Right renal cortex interstitium (tissue), 3 donors: ENCODE data around the gene PIN1. TPM values are rescaled to one million over a fixed set of nuclear protein-coding genes. Genes with fewer than 3 reads are reported as not detected.
"Not testable (repeated sequence)": the region's sequence is repeated elsewhere in the genome, so short reads cannot be mapped to it uniquely, and the experiment has no call there.

ENCODE experiments used
- DNase-seq, 3 donors: peaks; one replicate each; pipeline ENCODE4 v3.0.0-alpha.2; 2013; ENCODE audit warnings: low read depth in 3 of 3, low spot score in 2 of 3
- polyA plus RNA-seq, 3 donors: library from polyadenylated mRNA; unstranded; fragments of 120-200 nt; gene quantifications; one replicate each; pipeline ENCODE4 v1.2.1, GENCODE V29; 2013; ENCODE audit not compliant: insufficient read length in 3 of 3

The PIN1 gene
- polyA plus RNA-seq, 3 donors, result 47.7 to 51.0 (median 50.5) TPM

GRCh38 chr19:9818175-9818733 is 16.9 kb upstream of the PIN1 start:
- no peak for DNase-seq

- peak; percentile 99 for DNase-seq
Measured at GRCh38 chr19:9818734-9819595, 16.2 kb upstream of the PIN1 start, which contains the start of gene FBXL12. Gene FBXL12, minus strand, starts transcription at chr19:9819079. Its CDS starts 266 bp downstream, at chr19:9818813.

- no peak for DNase-seq
Measured at GRCh38 chr19:9819596-9819909, 15.6 kb upstream of the PIN1 start.

GRCh38 chr19:9820034-9820433 is 15.1 kb upstream of the PIN1 start:
- not testable (repeated sequence) for DNase-seq

- no peak for DNase-seq
Measured at GRCh38 chr19:9823816-9824215, 11.3 kb upstream of the PIN1 start.

- DNase-seq, result peak; percentile 76 to 84 (median 76)
Measured at GRCh38 chr19:9827289-9828238, 7.6 kb upstream of the PIN1 start, which contains the start of gene UBL5. Gene UBL5, plus strand, starts transcription at chr19:9827918. Its CDS starts 420 bp downstream, at chr19:9828338.

GRCh38 chr19:9828551-9829063 is 6.5 kb upstream of the PIN1 start:
- no peak for DNase-seq

- DNase-seq, result no peak
Measured at GRCh38 chr19:9834307-9834725, 802 bp upstream of the PIN1 start.

GRCh38 chr19:9835507-9835949 is 410 bp downstream of the PIN1 start:
- DNase-seq, result no peak

- no peak for DNase-seq
Measured at GRCh38 chr19:9836021-9836420, 903 bp downstream of the PIN1 start.

- no peak for DNase-seq
Measured at GRCh38 chr19:9838324-9838723, 3.2 kb downstream of the PIN1 start.

GRCh38 chr19:9839415-9839814 is 4.3 kb downstream of the PIN1 start:
- no peak for DNase-seq

- no peak for DNase-seq
Measured at GRCh38 chr19:9842834-9843625, 7.9 kb downstream of the PIN1 start.

GRCh38 chr19:9843626-9844273 is 8.6 kb downstream of the PIN1 start:
- DNase-seq, result not testable (repeated sequence)

GRCh38 chr19:9847087-9847671 is 12.1 kb downstream of the PIN1 start:
- no peak for DNase-seq

- DNase-seq, result no peak
Measured at GRCh38 chr19:9848060-9848459, 12.9 kb downstream of the PIN1 start.

- DNase-seq, result no peak
Measured at GRCh38 chr19:9848762-9849161, 13.6 kb downstream of the PIN1 start.

- DNase-seq, result no peak
Measured at GRCh38 chr19:9849791-9850190, 14.7 kb downstream of the PIN1 start.
